RWPE2 (cell line): ENCODE data around the gene PLA2G4E.

Source experiments
- ATAC-seq: fragments of 200-7000 bp; cut with Tn5 transposase; 3 replicates; pipeline ENCODE4 v1.9.1; 2021; ENCODE audit warnings: low read depth
- DNase-seq: peaks from one replicate; pipeline ENCODE4 v3.0.0-alpha.2; 2020; ENCODE audit warnings: low spot score
- H3K27ac ChIP-seq: fragments of 450-650 bp; 2 replicates; pipeline ENCODE4 v1.5.1; 2017; ENCODE audit warnings: mild to moderate bottlenecking; ENCODE audit not compliant: poor library complexity, severe bottlenecking
- H3K27me3 ChIP-seq: fragments of 250-450 bp; sonication (Bioruptor Pico); 2 replicates; pipeline ENCODE4 v1.5.1; 2021; ENCODE audit warnings: mild to moderate bottlenecking, moderate library complexity; ENCODE audit not compliant: insufficient read depth, poor library complexity, severe bottlenecking
- H3K36me3 ChIP-seq: fragments of 250-450 bp; sonication (Bioruptor Pico); 2 replicates; pipeline ENCODE4 v1.5.1; 2020; ENCODE audit warnings: low read depth, mild to moderate bottlenecking, moderate library complexity
- H3K4me1 ChIP-seq: fragments of 250-450 bp; sonication (Bioruptor Pico); 2 replicates; pipeline ENCODE4 v1.5.1; 2021; ENCODE audit warnings: mild to moderate bottlenecking, moderate library complexity; ENCODE audit not compliant: insufficient read depth, poor library complexity, severe bottlenecking
- H3K4me3 ChIP-seq: fragments of 250-450 bp; sonication (Bioruptor Pico); 2 replicates; pipeline ENCODE4 v1.5.1; 2021; ENCODE audit warnings: mild to moderate bottlenecking, moderate library complexity; ENCODE audit not compliant: severe bottlenecking
- H3K9me3 ChIP-seq: fragments of 250-450 bp; sonication (Bioruptor Pico); 2 replicates; pipeline ENCODE4 v1.5.1; 2021; ENCODE audit warnings: mild to moderate bottlenecking, moderate library complexity; ENCODE audit not compliant: severe bottlenecking
- TF ChIP-seq, protein P1 (sequence below): fragments of 450-650 bp; IDR thresholded peaks from one replicate; pipeline ENCODE4 v1.5.1; 2017; ENCODE audit warnings: mild to moderate bottlenecking, moderate library complexity; ENCODE audit not compliant: poor library complexity, severe bottlenecking

Gene PLA2G4E

DNA sequence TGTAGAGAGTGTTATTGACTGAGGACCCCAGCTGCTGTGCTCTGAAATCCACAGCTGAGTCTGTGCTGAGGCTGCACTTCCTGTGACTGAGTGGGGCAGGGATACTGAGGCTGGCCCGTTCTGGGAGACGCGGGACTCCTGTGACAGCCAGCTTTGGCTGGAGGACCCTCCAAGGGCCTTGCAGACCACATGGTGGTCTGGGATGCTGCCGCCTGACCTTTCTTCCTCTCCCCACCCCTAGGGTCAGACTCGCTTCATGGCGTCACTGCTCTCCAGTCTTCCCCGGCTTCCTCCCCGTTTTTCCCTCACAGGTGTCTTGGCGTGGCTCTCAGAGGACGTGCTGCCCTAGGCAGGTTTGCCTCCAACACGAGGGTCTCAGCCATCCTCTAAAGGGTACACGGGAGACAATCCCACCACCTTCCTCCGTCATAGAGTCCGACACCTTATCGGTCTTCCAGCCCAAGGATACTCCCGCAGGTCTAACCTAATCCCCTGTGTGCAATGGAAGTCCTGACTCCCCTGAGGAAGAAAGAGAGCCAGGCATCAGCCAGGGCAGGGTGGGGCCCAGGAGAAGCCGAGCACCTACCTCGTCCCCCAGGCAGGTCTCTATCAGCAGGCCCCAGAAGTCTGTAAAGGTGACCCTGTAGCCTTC is 28.6 kb downstream of the PLA2G4E start:
- TF ChIP-seq, protein P1, sequence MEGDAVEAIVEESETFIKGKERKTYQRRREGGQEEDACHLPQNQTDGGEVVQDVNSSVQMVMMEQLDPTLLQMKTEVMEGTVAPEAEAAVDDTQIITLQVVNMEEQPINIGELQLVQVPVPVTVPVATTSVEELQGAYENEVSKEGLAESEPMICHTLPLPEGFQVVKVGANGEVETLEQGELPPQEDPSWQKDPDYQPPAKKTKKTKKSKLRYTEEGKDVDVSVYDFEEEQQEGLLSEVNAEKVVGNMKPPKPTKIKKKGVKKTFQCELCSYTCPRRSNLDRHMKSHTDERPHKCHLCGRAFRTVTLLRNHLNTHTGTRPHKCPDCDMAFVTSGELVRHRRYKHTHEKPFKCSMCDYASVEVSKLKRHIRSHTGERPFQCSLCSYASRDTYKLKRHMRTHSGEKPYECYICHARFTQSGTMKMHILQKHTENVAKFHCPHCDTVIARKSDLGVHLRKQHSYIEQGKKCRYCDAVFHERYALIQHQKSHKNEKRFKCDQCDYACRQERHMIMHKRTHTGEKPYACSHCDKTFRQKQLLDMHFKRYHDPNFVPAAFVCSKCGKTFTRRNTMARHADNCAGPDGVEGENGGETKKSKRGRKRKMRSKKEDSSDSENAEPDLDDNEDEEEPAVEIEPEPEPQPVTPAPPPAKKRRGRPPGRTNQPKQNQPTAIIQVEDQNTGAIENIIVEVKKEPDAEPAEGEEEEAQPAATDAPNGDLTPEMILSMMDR: no peak
- ATAC-seq: no peak
- Histone ChIP-seq H3K27me3 (no peaks in the 10 kb centered on the region), H3K4me3 (no peak overlapping the region), H3K4me1 (no peaks in the 10 kb centered on the region), H3K36me3 (no peaks in the 10 kb centered on the region), H3K9me3 (no peaks in the 10 kb centered on the region), H3K27ac (no peak overlapping the region)
- peak; percentile 71 for DNase-seq

DNA sequence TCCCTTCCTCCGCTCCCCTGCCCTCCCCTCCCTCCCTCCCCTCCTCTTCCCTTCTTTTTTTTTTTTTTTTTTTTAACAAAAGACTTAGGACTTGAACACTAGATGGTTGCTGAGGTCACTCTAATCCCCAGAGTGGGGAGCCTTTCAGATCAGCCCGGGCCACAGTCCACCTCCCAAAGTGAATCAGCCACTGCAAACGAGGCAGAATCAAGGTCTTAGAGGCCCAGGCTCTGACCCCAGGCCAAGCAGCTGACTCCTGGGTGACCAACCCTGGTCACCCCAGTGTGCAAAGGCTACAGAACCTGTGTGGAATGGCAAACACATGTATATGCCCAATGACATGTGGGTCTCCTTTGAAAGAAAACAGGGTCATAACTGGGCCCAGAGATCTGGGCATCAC is 30.2 kb downstream of the PLA2G4E start:
- TF ChIP-seq, protein P1: no peak
- DNase-seq: peak; percentile 33
- Histone ChIP-seq H3K36me3 (no peaks in the 10 kb centered on the region), H3K4me3 (no peak overlapping the region), H3K4me1 (no peaks in the 10 kb centered on the region), H3K27me3 (no peaks in the 10 kb centered on the region), H3K27ac (no peak overlapping the region), H3K9me3 (no peaks in the 10 kb centered on the region)
- no peak for ATAC-seq

DNA sequence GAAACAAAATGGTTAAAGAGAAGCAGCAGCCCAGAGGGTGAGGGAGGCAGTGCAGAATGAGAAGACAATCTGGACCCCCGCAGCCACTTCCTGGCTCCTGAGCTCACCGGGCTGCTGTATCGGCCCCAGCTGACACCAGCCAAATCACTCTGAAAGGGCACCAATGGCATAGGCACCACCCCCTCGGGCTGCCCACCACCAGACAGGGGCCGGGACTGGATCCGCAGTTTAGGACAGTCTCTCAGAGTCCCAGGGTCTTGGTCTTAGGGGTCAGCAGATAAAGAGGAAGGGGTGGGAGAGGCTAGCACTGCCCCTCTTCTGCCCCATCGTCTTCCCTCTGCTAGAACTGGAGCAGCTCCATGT is 30.6 kb downstream of the PLA2G4E start:
- H3K27ac ChIP-seq: no peak overlapping the region
- H3K27me3 ChIP-seq: no peaks in the 10 kb centered on the region
- no peaks in the 10 kb centered on the region for H3K9me3 ChIP-seq
- ATAC-seq: no peak
- no peaks in the 10 kb centered on the region for H3K4me1 ChIP-seq
- H3K36me3 ChIP-seq: no peaks in the 10 kb centered on the region
- TF ChIP-seq, protein P1: no peak
- no peak overlapping the region for H3K4me3 ChIP-seq
- peak; percentile 60 for DNase-seq

DNA sequence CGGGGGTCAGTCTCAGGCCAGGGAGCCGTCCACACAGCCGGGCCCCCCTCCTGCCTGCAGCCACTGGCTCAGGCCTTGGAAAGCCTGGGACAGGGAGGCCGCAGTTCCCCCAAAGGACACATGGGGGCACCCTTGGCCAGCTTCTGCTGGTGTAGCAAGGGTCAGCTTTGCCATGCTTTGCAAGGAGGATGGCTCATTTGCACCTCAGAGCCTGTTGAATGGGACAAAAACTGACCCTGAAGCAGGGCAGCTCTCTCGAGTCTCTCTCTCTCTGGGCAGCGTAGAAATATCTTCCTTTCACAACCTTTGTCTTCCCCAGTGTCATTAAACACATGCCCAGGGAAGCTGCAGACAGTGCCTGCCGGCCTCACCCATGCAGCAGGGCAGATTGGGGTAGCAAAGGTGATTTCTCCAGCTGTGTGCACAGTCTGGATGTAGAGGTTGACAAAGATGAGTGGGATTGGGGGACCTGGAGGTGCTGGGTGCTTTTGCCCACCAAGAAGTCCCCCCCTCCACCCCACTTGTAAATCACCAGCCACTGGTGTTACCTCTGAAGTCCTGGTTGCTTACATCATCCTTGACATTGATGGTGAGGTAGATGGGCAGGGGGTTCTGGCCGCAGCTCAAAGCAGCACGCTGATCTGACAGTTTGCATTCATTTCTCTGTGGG is 31.1 kb downstream of the PLA2G4E start:
- H3K36me3 ChIP-seq: no peaks in the 10 kb centered on the region
- ATAC-seq: peak; percentile 91
- no peaks in the 10 kb centered on the region for H3K4me1 ChIP-seq
- H3K27me3 ChIP-seq: no peaks in the 10 kb centered on the region
- TF ChIP-seq, protein P1: peak; percentile 100
- H3K27ac ChIP-seq: no peak overlapping the region
- H3K9me3 ChIP-seq: no peaks in the 10 kb centered on the region
- H3K4me3 ChIP-seq: no peak overlapping the region
- peak; percentile 78 for DNase-seq
